ENCODE data around the gene EPHA3.

EPHA3 gene

GRCh38 chr3:89145995-89146394 lies 38.6 kb downstream of the EPHA3 start:
- DNase-seq (ENCODE audit: low read depth, low spot score) = no peak

GRCh38 chr3:89154416-89154815 lies 47.0 kb downstream of the EPHA3 start:
- no peak for DNase-seq (ENCODE audit: low read depth, low spot score)

- no peak for DNase-seq (ENCODE audit: low read depth, low spot score)
These were observed 48.4 kb downstream of the EPHA3 start for GRCh38 chr3:89155811-89156210.

- DNase-seq (ENCODE audit: low read depth, low spot score) = no peak
These were observed 50.2 kb downstream of the EPHA3 start for GRCh38 chr3:89157575-89157974.

GRCh38 chr3:89159605-89160004 lies 52.2 kb downstream of the EPHA3 start:
- DNase-seq (ENCODE audit: low read depth, low spot score) = no peak

- no peak for DNase-seq (ENCODE audit: low read depth, low spot score)
These were observed 57.4 kb downstream of the EPHA3 start for GRCh38 chr3:89164774-89165173.

- DNase-seq (ENCODE audit: low read depth, low spot score) = no peak
These were observed 58.3 kb downstream of the EPHA3 start for GRCh38 chr3:89165636-89166263.

- no peak for DNase-seq (ENCODE audit: low read depth, low spot score)
These were observed 64.5 kb downstream of the EPHA3 start for GRCh38 chr3:89171687-89172545.

GRCh38 chr3:89173546-89173945 lies 66.1 kb downstream of the EPHA3 start:
- DNase-seq (ENCODE audit: low read depth, low spot score) = no peak

- no peak for DNase-seq (ENCODE audit: low read depth, low spot score)
These were observed 72.1 kb downstream of the EPHA3 start for GRCh38 chr3:89179355-89180001.

- DNase-seq (ENCODE audit: low read depth, low spot score) = no peak
These were observed 72.9 kb downstream of the EPHA3 start for GRCh38 chr3:89180334-89180733.

GRCh38 chr3:89182056-89182455 lies 74.6 kb downstream of the EPHA3 start:
- no peak for DNase-seq (ENCODE audit: low read depth, low spot score)

GRCh38 chr3:89184151-89184995 lies 77.0 kb downstream of the EPHA3 start:
- DNase-seq (ENCODE audit: low read depth, low spot score) = no peak

GRCh38 chr3:89186456-89186855 lies 79.0 kb downstream of the EPHA3 start:
- DNase-seq (ENCODE audit: low read depth, low spot score) = no peak

- DNase-seq (ENCODE audit: low read depth, low spot score) = no peak
These were observed 91.2 kb downstream of the EPHA3 start for GRCh38 chr3:89198591-89198990.

- no peak for DNase-seq (ENCODE audit: low read depth, low spot score)
These were observed 105.2 kb downstream of the EPHA3 start for GRCh38 chr3:89212619-89213018.

- DNase-seq (ENCODE audit: low read depth, low spot score) = no peak
These were observed 108.8 kb downstream of the EPHA3 start for GRCh38 chr3:89216016-89216739.

GRCh38 chr3:89217148-89217685 lies 109.8 kb downstream of the EPHA3 start:
- no peak for DNase-seq (ENCODE audit: low read depth, low spot score)

- DNase-seq (ENCODE audit: low read depth, low spot score) = no peak
These were observed 114.5 kb downstream of the EPHA3 start for GRCh38 chr3:89221924-89222323.

GRCh38 chr3:89223188-89223587 lies 115.8 kb downstream of the EPHA3 start:
- DNase-seq (ENCODE audit: low read depth, low spot score) = no peak

- no peak for DNase-seq (ENCODE audit: low read depth, low spot score)
These were observed 119.8 kb downstream of the EPHA3 start for GRCh38 chr3:89227218-89227617.
